Hematopoietic multipotent progenitor cell (in vitro differentiated cells): ENCODE results near the gene NT5DC1. TPM values are rescaled to one million over a fixed set of nuclear protein-coding genes. Genes with fewer than 3 reads are reported as not detected.

Experiments used
- DNase-seq, 3 donors: peaks; one replicate each; pipeline ENCODE4 v3.0.0-alpha.2; 2011 to 2015; ENCODE audit warnings: low read depth in 2 of 3, low spot score in 2 of 3
- total RNA-seq: library from RNA; depleted of rRNA; stranded (reverse); fragments of >200 nt; gene quantifications from one replicate; pipeline ENCODE4 v1.2.3, GENCODE V29; 2012

Gene NT5DC1
- total RNA-seq, 1 donor, result 7.0 TPM

GRCh38 chr6:116229287-116229913 is 128.7 kb downstream of the NT5DC1 start:
- no peak for DNase-seq

- no peak for DNase-seq
Measured at GRCh38 chr6:116234689-116235088, 134.0 kb downstream of the NT5DC1 start.

GRCh38 chr6:116238083-116238482 is 137.4 kb downstream of the NT5DC1 start:
- DNase-seq, result no peak

- no peak for DNase-seq
Measured at GRCh38 chr6:116239256-116239655, 138.6 kb downstream of the NT5DC1 start.

GRCh38 chr6:116239856-116240255 is 139.2 kb downstream of the NT5DC1 start:
- no peak for DNase-seq

GRCh38 chr6:116244284-116244683 is 143.6 kb downstream of the NT5DC1 start:
- DNase-seq, result no peak

GRCh38 chr6:116246089-116246488 is 145.4 kb downstream of the NT5DC1 start:
- DNase-seq, result no peak

- no peak for DNase-seq
Measured at GRCh38 chr6:116247285-116247684, 146.6 kb downstream of the NT5DC1 start.

GRCh38 chr6:116248577-116248976 is 147.9 kb downstream of the NT5DC1 start:
- DNase-seq, result no peak

GRCh38 chr6:116251568-116252384 is 151.1 kb downstream of the NT5DC1 start:
- no peak for DNase-seq

GRCh38 chr6:116253188-116253504 is 152.5 kb downstream of the NT5DC1 start:
- DNase-seq, result no peak

- peak; percentile 91 to 98 (median 95) for DNase-seq
Measured at GRCh38 chr6:116253505-116254296, 153.0 kb downstream of the NT5DC1 start, which contains the start of gene TSPYL4. Gene TSPYL4 (minus strand): TSS chr6:116254075. CDS start chr6:116254008, 67 bp downstream.

GRCh38 chr6:116254297-116255056 is 153.8 kb downstream of the NT5DC1 start:
- peak in 1 of 3 donors; percentile 25 for DNase-seq

GRCh38 chr6:116255246-116255800 is 154.7 kb downstream of the NT5DC1 start:
- DNase-seq, result no peak

- DNase-seq, result no peak
Measured at GRCh38 chr6:116256694-116257093, 156.0 kb downstream of the NT5DC1 start.

GRCh38 chr6:116258520-116258919 is 157.9 kb downstream of the NT5DC1 start:
- DNase-seq, result no peak

GRCh38 chr6:116263353-116263752 is 162.7 kb downstream of the NT5DC1 start:
- no peak for DNase-seq

- no peak for DNase-seq
Measured at GRCh38 chr6:116265041-116265829, 164.6 kb downstream of the NT5DC1 start.

- DNase-seq, result no peak
Measured at GRCh38 chr6:116266803-116267202, 166.2 kb downstream of the NT5DC1 start.
